ENCODE measurements around the gene MZT2A.
"Not testable (repeated sequence)": the region's sequence is repeated elsewhere in the genome, so short reads cannot be mapped to it uniquely, and the experiment has no call there.

The MZT2A gene

DNA sequence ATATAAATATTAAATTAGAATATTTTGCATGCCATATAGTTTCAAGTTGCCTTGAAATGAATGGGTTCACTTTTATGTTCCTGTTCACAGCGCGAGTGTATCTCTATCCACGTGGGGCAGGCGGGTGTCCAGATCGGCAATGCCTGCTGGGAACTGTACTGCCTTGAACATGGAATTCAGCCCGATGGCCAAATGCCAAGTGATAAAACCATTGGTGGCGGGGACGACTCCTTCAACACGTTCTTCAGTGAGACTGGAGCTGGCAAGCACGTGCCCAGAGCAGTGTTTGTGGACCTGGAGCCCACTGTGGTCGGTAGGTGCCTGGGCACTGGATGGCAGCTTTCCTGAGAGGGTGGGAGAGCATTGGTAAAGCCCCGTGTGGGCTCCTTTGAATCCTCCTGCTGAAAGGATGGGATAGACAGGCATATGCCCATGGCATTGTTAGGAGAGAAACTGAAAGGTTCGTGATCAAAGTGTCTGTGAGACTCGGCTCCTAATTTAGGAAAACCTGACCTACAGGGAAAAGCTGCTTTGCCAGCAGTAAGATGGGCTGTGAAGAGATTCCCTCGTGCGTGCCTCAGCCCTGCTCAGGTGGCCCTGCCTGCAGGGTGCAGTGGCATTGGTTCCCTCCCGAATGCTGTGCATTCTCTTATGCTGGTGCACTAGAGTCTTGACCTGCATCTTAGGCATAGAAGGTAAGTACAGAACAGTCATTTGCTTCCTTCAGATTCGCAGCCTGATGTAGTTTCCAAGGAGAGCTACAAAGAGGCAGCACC, 13.9 kb downstream of the MZT2A start:
- not testable (repeated sequence) for H3K4me3 ChIP-seq (ENCODE audit: control insufficient read depth, low read depth, low read length); DNase-seq (ENCODE audit: low read depth)

DNA sequence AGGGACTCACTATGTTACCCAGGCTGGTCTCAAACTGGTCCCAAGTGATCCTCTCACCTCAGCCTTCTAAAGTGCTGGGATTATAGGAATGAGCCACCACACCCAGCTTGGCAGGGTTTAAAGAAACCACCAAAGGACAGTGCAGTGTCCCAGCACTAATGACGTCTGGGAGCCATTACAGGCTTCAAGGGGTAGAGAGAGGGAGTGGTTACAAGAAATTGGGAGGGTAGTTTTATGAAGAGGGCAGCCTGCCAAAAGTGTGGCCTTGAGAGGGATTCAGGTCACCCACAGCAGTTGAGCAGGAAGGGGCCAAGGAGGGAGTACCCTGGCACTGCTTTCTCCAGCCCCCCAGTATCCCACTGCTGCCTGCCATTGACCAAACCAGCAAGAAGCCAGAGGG, 15.0 kb downstream of the MZT2A start:
- not testable (repeated sequence) for DNase-seq (ENCODE audit: low read depth); H3K4me3 ChIP-seq (ENCODE audit: control insufficient read depth, low read depth, low read length)

DNA sequence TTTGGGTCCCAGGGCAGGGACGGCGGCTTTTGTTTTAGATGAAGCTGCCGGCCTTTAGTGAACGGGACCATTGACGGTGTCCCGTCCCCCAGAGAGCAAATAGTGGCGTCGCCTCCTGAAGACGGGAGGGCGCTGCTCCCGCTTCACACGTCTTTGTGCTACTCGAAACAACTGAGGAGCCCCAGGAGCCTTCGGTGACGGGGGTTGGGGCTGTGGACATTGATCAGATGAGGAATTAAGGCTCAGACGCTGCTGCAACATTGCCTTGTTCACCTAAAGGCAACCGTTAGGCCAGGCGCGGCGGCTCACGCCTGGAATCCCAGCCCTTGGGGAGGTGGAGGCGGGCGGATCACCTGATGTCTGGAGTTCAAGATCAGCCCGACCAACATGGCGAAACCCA, 15.8 kb downstream of the MZT2A start:
- DNase-seq (ENCODE audit: low read depth); H3K4me3 ChIP-seq (ENCODE audit: control insufficient read depth, low read depth, low read length): not testable (repeated sequence)

DNA sequence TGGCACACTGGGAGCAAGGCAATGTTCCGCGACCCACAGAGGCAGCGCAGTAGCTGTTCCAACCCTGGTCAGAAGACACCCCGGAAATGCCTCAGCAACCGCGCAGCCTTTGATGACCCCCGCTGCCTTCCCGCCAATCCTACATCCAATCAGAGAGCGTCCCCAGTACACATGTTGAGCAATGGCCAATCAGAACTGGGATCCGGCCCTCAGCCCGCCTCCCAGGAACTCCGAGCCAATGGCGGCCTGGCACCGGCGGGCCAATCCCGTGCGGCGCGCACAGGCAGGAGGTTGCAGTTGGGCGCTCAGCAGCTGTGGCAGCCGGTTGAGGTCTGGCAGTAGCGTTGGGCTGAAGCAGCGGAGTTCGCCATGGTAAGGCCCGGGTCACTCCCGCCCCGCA, 16.4 kb downstream of the MZT2A start, which contains the start of gene TUBA3D:
TUBA3D (plus strand) TSS at position 289 of the 400 bp plus-strand sequence; CDS start at position 370, 81 bp downstream.
- no peak within 1 kb of the TSS for H3K4me3 ChIP-seq (ENCODE audit: control insufficient read depth, low read depth, low read length)
- no peak for DNase-seq (ENCODE audit: low read depth)
- TF ChIP-seq, protein P1, sequence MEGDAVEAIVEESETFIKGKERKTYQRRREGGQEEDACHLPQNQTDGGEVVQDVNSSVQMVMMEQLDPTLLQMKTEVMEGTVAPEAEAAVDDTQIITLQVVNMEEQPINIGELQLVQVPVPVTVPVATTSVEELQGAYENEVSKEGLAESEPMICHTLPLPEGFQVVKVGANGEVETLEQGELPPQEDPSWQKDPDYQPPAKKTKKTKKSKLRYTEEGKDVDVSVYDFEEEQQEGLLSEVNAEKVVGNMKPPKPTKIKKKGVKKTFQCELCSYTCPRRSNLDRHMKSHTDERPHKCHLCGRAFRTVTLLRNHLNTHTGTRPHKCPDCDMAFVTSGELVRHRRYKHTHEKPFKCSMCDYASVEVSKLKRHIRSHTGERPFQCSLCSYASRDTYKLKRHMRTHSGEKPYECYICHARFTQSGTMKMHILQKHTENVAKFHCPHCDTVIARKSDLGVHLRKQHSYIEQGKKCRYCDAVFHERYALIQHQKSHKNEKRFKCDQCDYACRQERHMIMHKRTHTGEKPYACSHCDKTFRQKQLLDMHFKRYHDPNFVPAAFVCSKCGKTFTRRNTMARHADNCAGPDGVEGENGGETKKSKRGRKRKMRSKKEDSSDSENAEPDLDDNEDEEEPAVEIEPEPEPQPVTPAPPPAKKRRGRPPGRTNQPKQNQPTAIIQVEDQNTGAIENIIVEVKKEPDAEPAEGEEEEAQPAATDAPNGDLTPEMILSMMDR (IDR thresholded peaks at IDR 0.05; ENCODE audit: control insufficient read depth, insufficient read depth, low read depth, low read length, missing control alignments): no peak

DNA sequence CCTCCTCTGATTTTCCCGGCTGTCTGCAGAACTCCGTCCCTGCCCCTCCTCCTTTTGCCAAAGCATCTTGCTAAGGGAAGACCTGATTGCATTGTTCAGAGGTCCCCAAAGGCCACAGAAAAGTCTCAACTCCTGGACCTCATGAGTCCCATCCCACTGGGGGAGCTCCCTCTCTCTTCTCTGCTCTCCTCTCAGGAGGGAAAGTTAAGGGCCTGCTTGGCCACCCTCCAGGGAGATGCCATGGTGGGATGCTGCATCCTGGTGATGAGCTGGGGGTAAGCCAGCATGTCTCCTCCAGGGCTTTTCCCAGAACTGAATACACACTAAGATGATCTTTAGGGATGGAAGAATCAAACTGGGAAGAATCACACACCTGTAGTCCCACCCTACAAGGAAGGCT, 18.9 kb downstream of the MZT2A start:
- DNase-seq (ENCODE audit: low read depth); H3K4me3 ChIP-seq (ENCODE audit: control insufficient read depth, low read depth, low read length): not testable (repeated sequence)

DNA sequence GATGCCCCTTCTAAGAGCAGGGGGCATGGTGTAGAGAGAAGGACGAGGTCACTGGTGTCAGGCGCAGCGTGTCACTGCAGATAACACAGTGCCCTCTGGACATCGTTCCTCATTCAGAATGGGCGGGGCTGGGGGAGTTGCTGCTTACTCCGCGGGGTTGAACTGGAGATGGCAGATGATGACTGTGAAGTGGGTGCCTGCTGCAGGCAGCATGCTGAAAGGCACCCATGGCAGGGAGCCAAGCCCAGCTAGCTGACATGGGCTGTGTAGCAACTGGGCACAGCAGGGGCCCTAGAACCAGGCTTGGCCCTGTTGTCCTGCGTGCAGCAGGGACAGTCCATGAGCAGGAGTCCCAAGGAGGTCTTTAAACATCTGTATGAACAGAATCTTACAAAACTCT, 20.6 kb downstream of the MZT2A start:
- not testable (repeated sequence) for H3K4me3 ChIP-seq (ENCODE audit: control insufficient read depth, low read depth, low read length); DNase-seq (ENCODE audit: low read depth)

DNA sequence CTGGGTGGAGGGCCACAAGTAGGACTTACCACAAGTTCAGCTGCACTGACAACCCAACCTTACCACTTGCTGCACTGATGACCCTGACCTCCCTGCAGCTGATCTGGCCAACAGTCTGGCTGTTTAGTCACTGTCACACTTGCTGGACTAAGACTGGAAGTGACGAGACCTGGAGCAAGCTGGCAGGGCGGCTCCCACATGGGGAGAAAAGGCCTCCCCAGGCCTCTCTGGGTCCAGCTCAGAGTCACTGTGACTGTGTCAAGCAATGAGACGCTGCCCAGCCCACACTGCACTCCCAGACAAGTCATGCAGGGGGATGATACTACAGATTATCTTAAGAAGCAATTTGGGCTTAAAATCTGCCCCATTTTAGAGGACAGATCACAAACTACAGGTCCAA, 21.3 kb downstream of the MZT2A start:
- not testable (repeated sequence) for H3K4me3 ChIP-seq (ENCODE audit: control insufficient read depth, low read depth, low read length); DNase-seq (ENCODE audit: low read depth)

DNA sequence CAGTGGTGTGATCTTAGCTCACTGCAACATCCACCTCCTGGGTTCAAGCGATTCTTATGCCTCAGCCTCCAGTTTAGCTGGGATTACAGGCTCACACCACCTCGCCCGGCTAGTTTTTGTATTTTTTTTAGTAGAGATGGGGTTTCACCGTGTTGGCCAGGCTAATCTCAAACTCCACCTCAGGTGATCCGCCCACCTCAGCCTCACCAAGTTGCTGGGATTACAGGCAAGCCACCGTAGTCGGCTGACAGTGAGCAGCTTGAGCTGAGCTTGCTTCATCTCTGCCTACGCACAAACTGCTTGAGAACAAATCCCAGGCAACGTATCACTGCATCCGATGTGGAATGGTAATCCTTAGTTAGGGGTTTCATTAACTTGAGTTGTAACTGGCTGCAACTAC, 24.5 kb downstream of the MZT2A start:
- not testable (repeated sequence) for DNase-seq (ENCODE audit: low read depth); H3K4me3 ChIP-seq (ENCODE audit: control insufficient read depth, low read depth, low read length)

DNA sequence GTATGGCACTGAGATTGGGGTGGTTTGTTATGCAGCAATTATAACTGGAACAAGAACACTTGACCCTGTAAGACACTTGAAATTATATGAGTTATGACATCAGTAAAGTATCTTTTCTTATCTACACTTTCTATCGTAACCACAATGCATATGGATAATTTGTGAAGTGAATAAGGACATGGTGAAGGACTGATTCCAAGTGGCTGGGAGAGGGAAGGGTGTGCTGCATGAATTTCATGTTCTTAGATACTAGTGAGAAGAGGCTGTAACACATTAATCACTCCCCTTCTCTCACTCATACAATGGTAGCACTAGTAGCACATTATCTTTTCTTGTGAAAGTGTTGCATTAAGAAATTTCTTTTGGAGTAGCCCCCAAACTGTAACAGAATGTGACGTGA, 37.3 kb downstream of the MZT2A start:
- DNase-seq (ENCODE audit: low read depth); H3K4me3 ChIP-seq (ENCODE audit: control insufficient read depth, low read depth, low read length): not testable (repeated sequence)

DNA sequence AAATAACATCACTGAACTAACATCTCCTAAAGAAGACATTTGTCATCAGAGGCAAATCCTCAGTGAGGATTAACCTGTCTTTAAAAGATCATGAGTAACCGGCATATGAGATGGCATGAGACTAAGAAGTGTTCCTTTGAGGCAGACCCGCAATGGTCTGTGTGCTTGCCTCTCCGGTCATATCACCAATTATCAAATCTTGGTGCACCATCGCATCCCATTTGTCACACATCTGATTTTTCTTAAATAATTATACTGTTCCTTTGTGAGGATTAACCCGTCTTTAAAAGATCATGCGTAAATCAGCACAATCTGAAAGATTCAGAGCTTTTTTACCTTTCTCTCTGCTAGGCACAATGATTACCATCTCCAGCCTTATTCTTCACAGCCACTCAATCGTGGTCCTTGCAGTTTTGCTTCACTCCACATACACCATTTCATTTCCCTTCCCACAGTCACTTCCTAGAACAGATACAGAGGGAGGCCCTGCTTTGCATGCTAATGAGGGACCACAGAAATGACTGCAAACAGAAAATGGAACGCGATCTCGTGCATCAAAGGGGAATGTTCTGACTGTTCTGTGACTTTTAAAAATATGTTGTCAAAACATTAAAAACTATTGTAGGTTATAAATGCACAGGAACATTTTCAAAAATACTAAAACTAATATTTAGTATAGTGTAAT, 40.8 kb downstream of the MZT2A start:
- not testable (repeated sequence) for H3K4me3 ChIP-seq (ENCODE audit: control insufficient read depth, low read depth, low read length); DNase-seq (ENCODE audit: low read depth)

DNA sequence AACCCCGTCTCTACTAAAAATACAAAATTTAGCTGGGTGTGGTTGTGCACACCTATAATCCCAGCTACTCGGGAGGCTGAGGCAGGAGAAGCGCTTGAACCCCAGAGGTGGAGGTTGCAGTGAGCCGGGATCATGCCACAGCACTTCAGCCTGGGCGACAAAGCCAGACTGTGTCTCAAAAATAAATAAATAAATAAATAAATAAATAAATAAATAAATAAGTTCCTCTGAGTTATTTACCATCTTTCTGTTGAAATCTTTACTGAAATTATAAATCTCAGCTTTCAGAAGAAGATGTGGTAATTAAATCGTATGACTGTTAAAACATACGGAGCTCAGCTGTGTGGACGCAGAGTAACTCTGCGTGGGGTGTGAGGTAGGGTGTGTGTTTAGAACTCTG, 44.2 kb downstream of the MZT2A start:
- DNase-seq (ENCODE audit: low read depth); H3K4me3 ChIP-seq (ENCODE audit: control insufficient read depth, low read depth, low read length): not testable (repeated sequence)

DNA sequence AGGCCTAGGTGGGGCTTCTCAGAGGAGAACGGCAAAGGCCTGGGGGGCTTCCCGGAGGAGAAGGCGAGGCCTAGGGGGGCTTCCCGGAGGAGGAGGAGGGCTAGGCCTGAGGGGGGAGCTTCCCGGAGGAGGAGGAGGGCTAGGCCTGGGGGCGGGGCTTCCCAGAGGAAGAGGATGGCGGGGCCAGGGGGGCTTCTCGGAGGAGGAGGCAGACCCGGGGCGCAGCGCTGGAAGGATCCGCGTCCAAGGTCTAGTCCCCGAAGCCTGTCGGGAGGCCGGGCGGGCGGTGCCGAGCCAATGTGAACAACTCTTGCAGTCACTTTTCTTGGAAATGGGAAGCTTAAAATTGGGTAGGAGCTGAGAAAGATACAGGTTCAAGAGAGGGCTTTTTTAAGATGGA, 46.3 kb downstream of the MZT2A start:
- no peak for DNase-seq (ENCODE audit: low read depth)
- TF ChIP-seq, protein P1 (IDR thresholded peaks at IDR 0.05; ENCODE audit: control insufficient read depth, insufficient read depth, low read depth, low read length, missing control alignments): no peak
- no peak overlapping the region for H3K4me3 ChIP-seq (ENCODE audit: control insufficient read depth, low read depth, low read length)

DNA sequence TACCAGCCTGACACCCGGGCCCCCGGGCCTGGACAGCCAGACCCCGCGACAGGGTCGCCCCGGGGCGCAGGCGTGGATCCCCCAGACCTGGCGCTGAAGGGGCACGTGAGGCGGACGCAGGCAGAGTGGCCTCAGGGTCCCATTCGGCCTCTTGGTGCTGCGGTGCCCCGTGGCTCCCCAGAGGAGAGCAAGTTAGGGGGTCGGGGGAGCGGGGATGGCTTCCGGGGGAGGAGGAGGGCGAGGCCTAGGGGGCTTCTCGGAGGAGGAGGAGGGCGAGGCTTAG, 46.7 kb downstream of the MZT2A start:
- H3K4me3 ChIP-seq (ENCODE audit: control insufficient read depth, low read depth, low read length); DNase-seq (ENCODE audit: low read depth): not testable (repeated sequence)

DNA sequence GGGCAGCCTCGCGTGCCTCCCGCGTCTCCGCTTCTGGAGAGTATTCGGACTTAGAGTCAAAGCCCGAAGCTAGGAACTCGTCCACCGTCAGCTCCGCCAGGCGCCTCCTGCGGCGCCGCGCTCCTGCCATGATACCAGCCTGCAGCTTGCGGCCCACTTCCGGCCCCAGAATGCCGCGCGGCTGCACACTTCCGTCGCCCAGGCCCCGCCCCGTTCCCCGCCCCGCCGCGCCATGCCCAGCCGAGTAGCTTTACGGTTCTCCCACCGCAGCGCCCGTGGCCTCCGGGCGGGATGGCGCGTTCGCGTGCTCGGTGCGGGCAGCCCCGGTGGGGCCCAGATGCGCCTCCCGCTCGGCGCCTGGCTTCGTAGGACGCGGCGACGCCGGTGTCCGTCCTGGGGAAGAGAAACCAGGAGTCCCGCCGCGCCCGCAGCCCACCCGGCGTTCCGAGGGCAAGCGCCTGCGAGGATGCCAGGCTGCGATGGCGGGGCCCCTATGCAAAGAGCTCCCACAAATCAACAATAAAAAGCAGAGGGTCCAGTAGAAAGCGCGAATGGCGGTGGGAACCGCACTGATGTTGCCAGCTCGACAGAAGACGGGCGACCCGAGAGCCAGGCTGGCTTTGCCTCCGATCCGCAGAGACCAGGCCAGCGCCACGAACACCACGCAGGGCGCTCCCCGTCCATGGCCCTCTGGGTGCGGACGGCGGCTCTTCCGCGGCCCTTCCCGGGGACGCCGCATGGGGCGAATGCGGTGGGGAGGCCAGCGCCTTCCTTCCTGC, 47.3 kb downstream of the MZT2A start:
- not testable (repeated sequence) for DNase-seq (ENCODE audit: low read depth); H3K4me3 ChIP-seq (ENCODE audit: control insufficient read depth, low read depth, low read length)

DNA sequence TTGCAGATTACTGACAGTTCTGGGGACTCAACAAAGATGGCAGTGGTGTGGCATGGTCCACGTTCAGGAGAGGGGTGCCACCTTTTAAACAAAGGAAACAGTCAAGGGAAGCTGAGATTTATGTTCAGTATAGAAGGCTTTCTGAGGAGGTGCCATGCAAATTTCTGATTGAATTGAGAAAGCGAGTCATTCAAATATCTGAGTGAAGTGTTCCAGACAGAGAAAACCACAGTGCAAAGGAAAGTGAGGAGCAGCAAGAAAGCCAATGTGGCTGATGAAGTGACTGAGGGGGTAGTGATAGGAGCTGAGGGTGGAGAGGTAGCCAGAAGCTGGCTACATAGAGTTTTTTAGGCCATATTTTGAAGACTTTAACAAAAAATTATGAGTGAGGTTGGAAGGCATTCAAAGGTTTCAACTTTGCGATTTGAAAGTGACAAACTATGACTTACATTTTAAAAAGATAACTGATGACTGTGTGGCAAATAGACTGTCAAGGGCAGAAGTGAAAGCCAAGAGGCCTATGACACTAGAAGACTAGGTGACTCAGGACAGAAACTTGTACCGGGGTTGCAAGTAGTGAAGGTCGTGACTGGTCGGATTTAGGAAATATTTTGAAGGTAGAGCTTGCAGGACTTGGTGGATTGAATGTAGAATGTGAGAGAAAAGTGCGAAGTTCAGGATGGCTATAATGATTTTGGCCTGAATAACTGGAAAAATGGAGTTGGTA, 51.3 kb downstream of the MZT2A start:
- not testable (repeated sequence) for DNase-seq (ENCODE audit: low read depth); H3K4me3 ChIP-seq (ENCODE audit: control insufficient read depth, low read depth, low read length)
